ENCODE results near the gene KRT14.

- no peak for TF ChIP-seq EZH2 (optimal IDR thresholded peaks at IDR 0.05; ENCODE audit: low read depth, low read length)
- TF ChIP-seq CTCF (IDR thresholded peaks at IDR 0.05; ENCODE audit: low read length), result no peak
- TF ChIP-seq EZH2phosphoT487 (IDR thresholded peaks at IDR 0.05; ENCODE audit: low read length), result no peak
These were observed 39.9 kb downstream of the KRT14 start for GRCh38 chr17:41546819-41547218.
